COLO829 (cell line): ENCODE measurements around the gene KANSL1.
"Not testable (repeated sequence)": the region's sequence is repeated elsewhere in the genome, so short reads cannot be mapped to it uniquely, and the experiment has no call there.

Experiments used
- DNase-seq: peaks from one replicate; pipeline ENCODE4 v3.0.0; 2012; ENCODE audit warnings: low spot score

Gene KANSL1

GRCh38 chr17:46037722-46038255 is 155.4 kb downstream of the KANSL1 start:
- no peak for DNase-seq

- no peak for DNase-seq
These were observed 156.7 kb downstream of the KANSL1 start for GRCh38 chr17:46036491-46036890.

GRCh38 chr17:46035112-46035818 is 158.0 kb downstream of the KANSL1 start:
- DNase-seq: no peak

DNA sequence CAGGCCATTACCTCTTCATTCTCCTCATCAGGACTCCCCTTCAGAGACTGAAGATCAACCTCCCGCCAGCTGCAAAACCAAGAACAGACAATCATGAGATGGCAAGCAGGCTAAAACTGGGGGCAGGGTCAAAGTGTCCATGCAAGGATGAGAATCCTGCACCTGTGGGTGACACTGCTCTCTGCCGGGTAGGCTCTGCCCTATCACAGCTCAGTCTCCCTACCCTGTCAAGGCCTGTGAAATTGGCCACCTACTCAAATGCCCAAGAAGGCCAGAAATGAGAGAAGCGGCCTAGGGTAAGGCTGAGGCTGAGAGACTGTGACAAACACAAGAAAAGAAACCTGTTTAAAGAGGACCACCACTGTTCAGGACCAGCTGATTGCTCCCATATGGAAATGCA is 159.8 kb downstream of the KANSL1 start:
- DNase-seq: no peak

DNA sequence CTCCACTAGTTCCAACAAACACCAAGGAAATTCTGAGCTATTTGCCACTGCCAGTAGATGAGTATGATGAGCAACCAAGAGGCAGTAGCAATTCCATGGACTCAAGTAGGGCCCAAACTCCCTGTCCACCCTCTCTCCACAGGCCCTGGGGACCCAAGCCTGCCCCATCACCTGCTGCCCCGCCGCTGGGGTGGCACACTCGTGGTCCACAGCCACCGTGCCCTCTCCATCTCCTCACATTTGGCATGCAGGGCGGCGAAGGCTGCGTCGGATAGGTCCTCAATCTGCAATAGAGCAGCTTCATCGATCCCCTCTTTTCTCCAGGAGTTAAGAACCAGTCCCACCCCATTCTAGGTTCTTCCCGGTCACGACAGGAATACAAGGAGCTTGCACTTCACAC is 160.3 kb downstream of the KANSL1 start:
- DNase-seq: no peak

DNA sequence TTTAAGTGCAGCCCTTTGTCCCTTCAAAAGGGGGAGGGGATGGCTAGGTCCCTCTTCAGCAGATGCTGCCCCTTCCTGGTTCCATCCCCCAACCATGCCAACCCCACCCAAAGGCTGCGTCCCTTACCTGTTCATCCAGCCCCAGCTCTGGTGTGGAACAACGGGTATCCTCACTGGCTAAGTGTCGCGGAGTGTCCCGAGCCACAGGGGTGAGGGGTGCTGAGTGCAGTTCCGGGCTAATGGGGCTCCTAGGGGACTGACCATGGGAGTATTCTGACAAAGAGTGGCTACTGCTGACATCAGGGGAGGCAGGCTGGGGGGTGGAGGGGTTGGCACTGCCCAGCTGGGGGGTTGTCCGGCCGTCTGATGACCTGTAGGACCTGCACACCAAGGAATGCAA is 161.3 kb downstream of the KANSL1 start:
- DNase-seq: no peak

DNA sequence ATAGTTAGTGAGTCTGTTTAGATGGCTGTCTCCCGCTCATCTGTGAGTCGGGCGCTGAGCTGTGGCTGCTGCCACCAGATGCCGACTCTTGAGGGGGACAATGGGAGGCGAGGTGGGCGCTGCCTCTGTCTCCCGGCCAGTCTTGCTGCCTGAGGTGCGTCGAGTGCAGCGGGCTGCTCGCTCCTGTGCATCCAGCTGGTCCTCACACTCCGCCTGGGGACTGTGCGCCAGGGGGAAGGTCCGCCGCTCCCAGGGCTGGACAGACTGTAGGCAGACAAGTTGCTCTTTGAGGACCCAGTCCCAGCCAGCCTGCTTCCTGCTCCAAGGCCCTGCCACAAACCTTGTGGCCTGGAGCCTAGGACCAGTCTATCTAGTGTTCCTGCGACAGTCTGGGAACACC is 161.8 kb downstream of the KANSL1 start:
- DNase-seq: no peak

GRCh38 chr17:46030752-46031151 is 162.5 kb downstream of the KANSL1 start:
- DNase-seq: no peak

- DNase-seq: no peak
These were observed 163.6 kb downstream of the KANSL1 start for GRCh38 chr17:46029627-46030026.

GRCh38 chr17:46028981-46029565 is 164.2 kb downstream of the KANSL1 start:
- DNase-seq: no peak

GRCh38 chr17:46028374-46028773 is 164.9 kb downstream of the KANSL1 start:
- no peak for DNase-seq

- DNase-seq: no peak
These were observed 165.3 kb downstream of the KANSL1 start for GRCh38 chr17:46027976-46028325.

- no peak for DNase-seq
These were observed 165.9 kb downstream of the KANSL1 start for GRCh38 chr17:46027048-46027975.

GRCh38 chr17:46026166-46027047 is 166.8 kb downstream of the KANSL1 start:
- no peak for DNase-seq

DNA sequence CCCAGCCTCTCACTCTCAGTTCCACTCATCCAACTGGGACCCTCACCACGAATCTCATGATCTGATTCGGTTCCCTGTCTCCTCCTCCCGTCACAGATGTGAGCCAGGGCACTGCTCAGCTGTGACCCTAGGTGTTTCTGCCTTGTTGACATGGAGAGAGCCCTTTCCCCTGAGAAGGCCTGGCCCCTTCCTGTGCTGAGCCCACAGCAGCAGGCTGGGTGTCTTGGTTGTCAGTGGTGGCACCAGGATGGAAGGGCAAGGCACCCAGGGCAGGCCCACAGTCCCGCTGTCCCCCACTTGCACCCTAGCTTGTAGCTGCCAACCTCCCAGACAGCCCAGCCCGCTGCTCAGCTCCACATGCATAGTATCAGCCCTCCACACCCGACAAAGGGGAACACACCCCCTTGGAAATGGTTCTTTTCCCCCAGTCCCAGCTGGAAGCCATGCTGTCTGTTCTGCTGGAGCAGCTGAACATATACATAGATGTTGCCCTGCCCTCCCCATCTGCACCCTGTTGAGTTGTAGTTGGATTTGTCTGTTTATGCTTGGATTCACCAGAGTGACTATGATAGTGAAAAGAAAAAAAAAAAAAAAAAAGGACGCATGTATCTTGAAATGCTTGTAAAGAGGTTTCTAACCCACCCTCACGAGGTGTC is 167.6 kb downstream of the KANSL1 start:
- no peak for DNase-seq

DNA sequence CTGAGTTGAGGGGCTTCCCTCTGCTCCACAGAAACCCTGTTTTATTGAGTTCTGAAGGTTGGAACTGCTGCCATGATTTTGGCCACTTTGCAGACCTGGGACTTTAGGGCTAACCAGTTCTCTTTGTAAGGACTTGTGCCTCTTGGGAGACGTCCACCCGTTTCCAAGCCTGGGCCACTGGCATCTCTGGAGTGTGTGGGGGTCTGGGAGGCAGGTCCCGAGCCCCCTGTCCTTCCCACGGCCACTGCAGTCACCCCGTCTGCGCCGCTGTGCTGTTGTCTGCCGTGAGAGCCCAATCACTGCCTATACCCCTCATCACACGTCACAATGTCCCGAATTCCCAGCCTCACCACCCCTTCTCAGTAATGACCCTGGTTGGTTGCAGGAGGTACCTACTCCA is 168.2 kb downstream of the KANSL1 start:
- DNase-seq: no peak

DNA sequence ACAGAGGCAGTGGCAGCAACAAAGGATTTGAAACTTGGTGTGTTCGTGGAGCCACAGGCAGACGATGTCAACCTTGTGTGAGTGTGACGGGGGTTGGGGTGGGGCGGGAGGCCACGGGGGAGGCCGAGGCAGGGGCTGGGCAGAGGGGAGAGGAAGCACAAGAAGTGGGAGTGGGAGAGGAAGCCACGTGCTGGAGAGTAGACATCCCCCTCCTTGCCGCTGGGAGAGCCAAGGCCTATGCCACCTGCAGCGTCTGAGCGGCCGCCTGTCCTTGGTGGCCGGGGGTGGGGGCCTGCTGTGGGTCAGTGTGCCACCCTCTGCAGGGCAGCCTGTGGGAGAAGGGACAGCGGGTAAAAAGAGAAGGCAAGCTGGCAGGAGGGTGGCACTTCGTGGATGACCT is 168.6 kb downstream of the KANSL1 start:
- DNase-seq: no peak

GRCh38 chr17:46023783-46024388 is 169.3 kb downstream of the KANSL1 start:
- no peak for DNase-seq

DNA sequence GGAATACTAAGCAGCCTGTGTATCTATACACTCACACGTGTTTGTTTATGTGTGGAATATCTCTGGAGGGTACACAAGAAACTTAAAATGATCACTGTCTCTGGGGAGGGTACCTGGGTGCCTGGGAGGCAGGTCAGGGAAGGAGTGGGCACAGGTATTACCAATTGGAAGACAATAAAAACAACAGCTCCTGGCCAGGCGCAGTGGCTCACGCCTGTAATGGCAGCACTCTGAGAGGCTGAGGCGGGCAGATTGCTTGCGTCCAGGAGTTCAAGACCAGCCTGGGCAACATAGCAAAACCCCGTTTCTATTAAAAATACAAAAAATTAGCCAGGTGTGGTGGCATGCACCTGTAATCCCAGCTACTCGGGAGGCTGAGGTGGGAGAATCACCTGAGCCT is 169.9 kb downstream of the KANSL1 start:
- DNase-seq: not testable (repeated sequence)

DNA sequence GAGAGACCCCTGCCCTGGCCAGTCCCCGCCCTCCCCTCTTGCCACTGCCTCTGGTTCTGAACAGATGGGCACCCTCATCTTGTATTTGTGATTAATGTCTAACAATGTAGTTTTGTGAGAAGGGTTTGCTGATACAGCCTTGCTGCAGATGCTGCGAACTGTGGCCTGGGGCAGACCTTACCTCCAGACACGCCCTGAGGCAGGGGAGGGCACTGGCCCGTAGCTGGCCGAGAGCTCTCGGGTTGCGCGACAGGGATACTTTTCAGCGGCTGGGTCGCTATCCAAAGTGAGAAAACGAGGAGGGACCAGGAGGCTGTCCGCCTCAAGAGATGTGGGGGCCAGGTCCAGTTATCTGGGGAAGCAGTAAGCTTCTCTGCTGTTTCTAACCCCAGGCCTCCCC is 172.2 kb downstream of the KANSL1 start:
- DNase-seq: no peak
